ENCODE results near the gene KIF1B. TPM values are rescaled to one million over a fixed set of nuclear protein-coding genes. Genes with fewer than 3 reads are reported as not detected.
"Not testable (repeated sequence)": the region's sequence is repeated elsewhere in the genome, so short reads cannot be mapped to it uniquely, and the experiment has no call there.

KIF1B gene
- polyA plus RNA-seq, 1 donor: 23.8 TPM

DNA sequence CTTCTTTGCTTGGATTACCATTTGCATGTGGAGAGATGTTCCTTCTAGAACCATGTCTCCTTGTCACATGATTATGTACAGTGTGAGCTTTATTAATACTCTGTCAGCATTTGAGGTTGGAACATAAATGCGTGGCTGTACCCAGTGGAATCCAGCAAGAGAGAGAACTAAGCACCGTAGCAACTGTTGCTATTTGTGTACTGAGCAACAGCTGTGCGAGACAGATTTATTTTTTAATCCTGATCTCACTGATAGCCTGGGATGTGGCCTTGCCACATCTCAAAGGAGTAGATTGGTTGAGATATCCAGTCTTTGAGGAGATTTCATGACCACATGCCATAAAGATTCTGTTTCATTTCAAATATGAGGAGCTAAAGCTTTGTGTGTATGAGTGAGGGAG is 43.4 kb downstream of the KIF1B start:
- H3K36me3 ChIP-seq (ENCODE audit: control insufficient read depth, insufficient read depth, low read length): no peaks in the 10 kb centered on the region
- H3K27me3 ChIP-seq (ENCODE audit: control insufficient read depth, insufficient read depth, low read length): no peaks in the 10 kb centered on the region
- H3K4me1 ChIP-seq (ENCODE audit: control insufficient read depth, insufficient read depth, low read length): peaks cover 3% of the 10 kb centered on the region
- peak; percentile 59 to 67 for DNase-seq
- H3K27ac ChIP-seq (ENCODE audit: low read length): no peak overlapping the region
- WGBS (ENCODE audit: insufficient coverage, low lambda C conversion rate): no CpG with 5 or more reads among the region's 3 CpGs
- no peaks in the 10 kb centered on the region for H3K9me3 ChIP-seq (ENCODE audit: control insufficient read depth, low read depth, low read length)
- H3K4me3 ChIP-seq (ENCODE audit: low read length): no peak overlapping the region

DNA sequence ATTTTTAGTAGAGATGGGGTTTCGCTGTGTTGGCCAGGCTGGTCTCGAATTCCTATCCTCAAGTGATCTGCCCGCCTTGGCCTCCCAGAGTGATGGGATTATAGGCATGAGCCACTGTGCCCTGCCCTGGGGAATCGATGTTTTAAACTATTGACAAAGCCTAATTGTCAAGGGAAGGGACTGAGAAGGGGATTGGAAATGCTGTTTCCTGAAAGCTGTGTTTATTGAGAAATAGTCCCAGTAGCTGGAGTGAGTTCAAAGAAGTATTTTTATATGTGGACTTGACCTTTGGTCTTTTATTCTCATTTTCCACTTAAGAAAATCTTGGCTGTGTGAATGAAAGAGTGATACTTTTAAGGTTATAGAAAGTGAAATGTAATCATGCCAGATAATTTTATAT is 47.5 kb downstream of the KIF1B start:
- Histone ChIP-seq H3K36me3 (ENCODE audit: control insufficient read depth, insufficient read depth, low read length) (peaks cover 14% of the 10 kb centered on the region), H3K27ac (ENCODE audit: low read length) (no peak overlapping the region)

DNA sequence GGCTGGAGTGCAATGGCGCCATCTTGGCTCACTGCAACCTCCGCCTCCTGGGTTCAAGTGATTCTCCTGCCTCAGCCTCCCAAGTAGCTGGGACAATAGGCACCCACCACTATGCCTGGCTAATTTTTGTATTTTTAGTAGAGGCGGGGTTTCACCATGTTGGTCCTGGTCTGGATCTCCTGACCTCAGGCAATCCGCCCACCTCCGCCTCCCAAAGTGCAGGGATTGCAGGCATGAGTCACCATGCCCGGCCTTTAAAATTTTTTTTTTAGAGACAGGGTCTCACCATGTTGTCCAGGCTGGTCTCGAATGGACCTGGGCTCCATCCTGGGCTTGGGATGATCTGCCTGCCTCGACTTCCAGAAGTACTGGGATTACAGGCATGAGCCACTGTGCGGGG is 49.2 kb downstream of the KIF1B start:
- H3K36me3 ChIP-seq (ENCODE audit: control insufficient read depth, insufficient read depth, low read length): peaks cover 14% of the 10 kb centered on the region
- H3K4me3 ChIP-seq (ENCODE audit: low read length); H3K27ac ChIP-seq (ENCODE audit: low read length); DNase-seq; H3K9me3 ChIP-seq (ENCODE audit: control insufficient read depth, low read depth, low read length); H3K4me1 ChIP-seq (ENCODE audit: control insufficient read depth, insufficient read depth, low read length); H3K27me3 ChIP-seq (ENCODE audit: control insufficient read depth, insufficient read depth, low read length): not testable (repeated sequence)
- no CpG with 5 or more reads among the region's 9 CpGs for WGBS (ENCODE audit: insufficient coverage, low lambda C conversion rate)

More for the DNA sequence above, 47.5 kb downstream of the KIF1B start:
- Histone ChIP-seq H3K4me3 (ENCODE audit: low read length) (no peak overlapping the region), H3K4me1 (ENCODE audit: control insufficient read depth, insufficient read depth, low read length) (peaks cover 3% of the 10 kb centered on the region), H3K27me3 (ENCODE audit: control insufficient read depth, insufficient read depth, low read length) (no peaks in the 10 kb centered on the region), H3K9me3 (ENCODE audit: control insufficient read depth, low read depth, low read length) (no peaks in the 10 kb centered on the region)
- DNase-seq: peak; percentile 4 to 41
- no CpG with 5 or more reads among the region's 4 CpGs for WGBS (ENCODE audit: insufficient coverage, low lambda C conversion rate)

GRCh38 chr1:10263450-10264082 is 53.2 kb downstream of the KIF1B start:
- no peak overlapping the region for H3K27ac ChIP-seq (ENCODE audit: low read length)
- DNase-seq: peak in 1 of 2 donors; percentile 3
- peaks cover 21% of the 10 kb centered on the region for H3K36me3 ChIP-seq (ENCODE audit: control insufficient read depth, insufficient read depth, low read length)
- peaks cover 2% of the 10 kb centered on the region for H3K4me1 ChIP-seq (ENCODE audit: control insufficient read depth, insufficient read depth, low read length)
- WGBS (ENCODE audit: insufficient coverage, low lambda C conversion rate): 74% methylated on average over 2 of the region's 3 CpGs
- H3K4me3 ChIP-seq (ENCODE audit: low read length): no peak overlapping the region
- H3K27me3 ChIP-seq (ENCODE audit: control insufficient read depth, insufficient read depth, low read length): no peaks in the 10 kb centered on the region
- no peaks in the 10 kb centered on the region for H3K9me3 ChIP-seq (ENCODE audit: control insufficient read depth, low read depth, low read length)

GRCh38 chr1:10265027-10265426 is 54.7 kb downstream of the KIF1B start:
- 100% methylated on average over 1 of the region's 4 CpGs for WGBS (ENCODE audit: insufficient coverage, low lambda C conversion rate)
- no peaks in the 10 kb centered on the region for H3K27me3 ChIP-seq (ENCODE audit: control insufficient read depth, insufficient read depth, low read length)
- H3K4me3 ChIP-seq (ENCODE audit: low read length): no peak overlapping the region
- peaks cover 19% of the 10 kb centered on the region for H3K36me3 ChIP-seq (ENCODE audit: control insufficient read depth, insufficient read depth, low read length)
- no peak for DNase-seq
- peaks cover 2% of the 10 kb centered on the region for H3K4me1 ChIP-seq (ENCODE audit: control insufficient read depth, insufficient read depth, low read length)
- H3K9me3 ChIP-seq (ENCODE audit: control insufficient read depth, low read depth, low read length): no peaks in the 10 kb centered on the region
- H3K27ac ChIP-seq (ENCODE audit: low read length): no peak overlapping the region

- DNase-seq: no peak
- Histone ChIP-seq H3K4me3 (ENCODE audit: low read length) (no peak overlapping the region), H3K36me3 (ENCODE audit: control insufficient read depth, insufficient read depth, low read length) (peaks cover 17% of the 10 kb centered on the region), H3K27me3 (ENCODE audit: control insufficient read depth, insufficient read depth, low read length) (no peaks in the 10 kb centered on the region), H3K27ac (ENCODE audit: low read length) (no peak overlapping the region), H3K4me1 (ENCODE audit: control insufficient read depth, insufficient read depth, low read length) (peaks cover 2% of the 10 kb centered on the region), H3K9me3 (ENCODE audit: control insufficient read depth, low read depth, low read length) (no peaks in the 10 kb centered on the region)
- WGBS (ENCODE audit: insufficient coverage, low lambda C conversion rate): 100% methylated on average over 2 of the region's 3 CpGs
Observed at GRCh38 chr1:10265900-10266299, 55.5 kb downstream of the KIF1B start.

DNA sequence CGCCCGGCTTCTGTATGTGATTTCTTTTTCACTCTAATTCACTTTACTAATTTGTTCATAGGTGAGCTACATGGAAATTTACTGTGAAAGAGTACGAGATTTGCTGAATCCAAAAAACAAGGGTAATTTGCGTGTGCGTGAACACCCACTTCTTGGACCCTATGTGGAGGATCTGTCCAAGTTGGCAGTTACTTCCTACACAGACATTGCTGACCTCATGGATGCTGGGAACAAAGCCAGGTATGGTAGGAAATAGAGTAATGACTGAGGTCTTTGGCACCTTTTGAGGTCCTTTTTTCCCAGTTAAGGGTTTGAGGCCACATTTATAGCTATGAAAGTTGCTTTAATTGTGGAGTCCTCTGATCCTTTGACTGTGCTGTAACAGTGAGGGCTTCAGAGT is 56.9 kb downstream of the KIF1B start:
- peaks cover 8% of the 10 kb centered on the region for H3K4me1 ChIP-seq (ENCODE audit: control insufficient read depth, insufficient read depth, low read length)
- H3K9me3 ChIP-seq (ENCODE audit: control insufficient read depth, low read depth, low read length): no peaks in the 10 kb centered on the region
- H3K27me3 ChIP-seq (ENCODE audit: control insufficient read depth, insufficient read depth, low read length): no peaks in the 10 kb centered on the region
- H3K27ac ChIP-seq (ENCODE audit: low read length): no peak overlapping the region
- H3K36me3 ChIP-seq (ENCODE audit: control insufficient read depth, insufficient read depth, low read length): peaks cover 9% of the 10 kb centered on the region
- WGBS (ENCODE audit: insufficient coverage, low lambda C conversion rate): 100% methylated on average over 1 of the region's 5 CpGs
- H3K4me3 ChIP-seq (ENCODE audit: low read length): no peak overlapping the region
- DNase-seq: no peak

- WGBS (ENCODE audit: insufficient coverage, low lambda C conversion rate): no CpG with 5 or more reads among the region's 5 CpGs
Observed at GRCh38 chr1:10267921-10268320, 57.6 kb downstream of the KIF1B start.

GRCh38 chr1:10271090-10271489 is 60.7 kb downstream of the KIF1B start:
- Histone ChIP-seq H3K4me3 (ENCODE audit: low read length) (no peak overlapping the region), H3K4me1 (ENCODE audit: control insufficient read depth, insufficient read depth, low read length) (peaks cover 12% of the 10 kb centered on the region), H3K27ac (ENCODE audit: low read length) (no peak overlapping the region), H3K36me3 (ENCODE audit: control insufficient read depth, insufficient read depth, low read length) (peaks cover 9% of the 10 kb centered on the region), H3K27me3 (ENCODE audit: control insufficient read depth, insufficient read depth, low read length) (no peaks in the 10 kb centered on the region), H3K9me3 (ENCODE audit: control insufficient read depth, low read depth, low read length) (no peaks in the 10 kb centered on the region)
- WGBS (ENCODE audit: insufficient coverage, low lambda C conversion rate): no CpG with 5 or more reads among the region's 2 CpGs
- DNase-seq: no peak

More at GRCh38 chr1:10267921-10268320, 57.6 kb downstream of the KIF1B start:
- Histone ChIP-seq H3K27me3 (ENCODE audit: control insufficient read depth, insufficient read depth, low read length) (no peaks in the 10 kb centered on the region), H3K4me1 (ENCODE audit: control insufficient read depth, insufficient read depth, low read length) (peaks cover 14% of the 10 kb centered on the region), H3K9me3 (ENCODE audit: control insufficient read depth, low read depth, low read length) (no peaks in the 10 kb centered on the region), H3K4me3 (ENCODE audit: low read length) (no peak overlapping the region), H3K36me3 (ENCODE audit: control insufficient read depth, insufficient read depth, low read length) (peaks cover 9% of the 10 kb centered on the region), H3K27ac (ENCODE audit: low read length) (no peak overlapping the region)
- no peak for DNase-seq

DNA sequence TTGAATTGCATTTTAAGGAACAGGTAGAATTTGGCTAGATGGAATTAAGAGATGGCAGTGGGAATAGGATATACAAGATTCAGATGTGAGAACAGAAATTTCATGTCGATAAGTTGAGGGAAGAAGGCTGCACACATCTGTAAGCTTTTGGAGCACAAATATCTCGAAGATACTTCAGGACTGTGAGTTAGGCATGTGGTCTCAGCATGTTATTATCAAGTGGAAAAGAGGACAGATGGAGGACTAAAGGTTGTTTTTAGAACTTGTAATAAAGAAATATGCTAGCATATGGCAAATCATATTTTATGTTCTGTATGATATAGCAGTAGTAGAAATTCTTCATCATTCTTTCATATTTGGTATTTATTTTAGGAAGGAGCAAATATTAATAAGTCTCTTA is 61.5 kb downstream of the KIF1B start:
- Histone ChIP-seq H3K4me1 (ENCODE audit: control insufficient read depth, insufficient read depth, low read length) (peaks cover 12% of the 10 kb centered on the region), H3K27ac (ENCODE audit: low read length) (no peak overlapping the region), H3K36me3 (ENCODE audit: control insufficient read depth, insufficient read depth, low read length) (peaks cover 11% of the 10 kb centered on the region), H3K4me3 (ENCODE audit: low read length) (no peak overlapping the region), H3K27me3 (ENCODE audit: control insufficient read depth, insufficient read depth, low read length) (no peaks in the 10 kb centered on the region), H3K9me3 (ENCODE audit: control insufficient read depth, low read depth, low read length) (no peaks in the 10 kb centered on the region)
- no peak for DNase-seq
- no CpG with 5 or more reads among the region's 2 CpGs for WGBS (ENCODE audit: insufficient coverage, low lambda C conversion rate)

- Histone ChIP-seq H3K4me1 (ENCODE audit: control insufficient read depth, insufficient read depth, low read length) (peaks cover 12% of the 10 kb centered on the region), H3K27me3 (ENCODE audit: control insufficient read depth, insufficient read depth, low read length) (no peaks in the 10 kb centered on the region), H3K27ac (ENCODE audit: low read length) (no peak overlapping the region), H3K9me3 (ENCODE audit: control insufficient read depth, low read depth, low read length) (no peaks in the 10 kb centered on the region), H3K36me3 (ENCODE audit: control insufficient read depth, insufficient read depth, low read length) (peaks cover 11% of the 10 kb centered on the region), H3K4me3 (ENCODE audit: low read length) (no peak overlapping the region)
- peak; percentile 10 to 37 for DNase-seq
- WGBS (ENCODE audit: insufficient coverage, low lambda C conversion rate): no CpG with 5 or more reads among the region's 1 CpG
Observed at GRCh38 chr1:10272274-10272673, 61.9 kb downstream of the KIF1B start.

All from large intestine (tissue), 3 donors.